PFSK-1 (cell line): ENCODE data around the gene LRMDA.

Experiments used
- POLR2AphosphoS5 ChIP-seq: IDR thresholded peaks from 2 replicates; pipeline ENCODE4 v1.6.1; 2012; ENCODE audit warnings: low read depth, mild to moderate bottlenecking, control low read depth, low read length, moderate library complexity
- TF ChIP-seq, protein P1 (sequence below), 2 experiments: IDR thresholded peaks; 2 replicates each; pipeline versions ENCODE4 v1.6.1 to v1.8.0; 2011 to 2012; ENCODE audit warnings: low read depth in 2 of 2, low read length in 2 of 2, control low read depth in 1 of 2, inconsistent platforms in 1 of 2, mild to moderate bottlenecking in 1 of 2, moderate library complexity in 1 of 2; ENCODE audit not compliant: insufficient read depth in 1 of 2

DNA sequence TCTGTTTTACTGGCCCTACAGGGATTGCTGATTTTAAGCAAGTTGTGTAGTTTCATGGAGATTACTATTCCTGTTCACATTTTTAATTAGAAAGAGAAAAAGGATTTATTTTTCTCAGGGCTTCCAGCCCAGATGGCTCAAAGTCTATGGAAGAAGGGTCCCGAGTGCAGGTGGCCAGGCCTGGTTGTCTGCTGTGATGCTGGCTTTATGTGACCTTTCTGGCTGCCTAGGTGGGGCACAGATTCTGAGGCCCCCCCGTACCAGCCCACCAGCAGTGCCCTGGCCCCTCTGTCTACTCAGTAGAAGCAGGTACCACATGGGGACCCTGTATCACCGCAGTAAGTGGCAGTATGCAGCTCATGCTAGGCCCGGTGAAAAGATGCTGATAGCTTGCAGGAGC is 426.5 kb downstream of the LRMDA start:
- no peak for TF ChIP-seq POLR2AphosphoS5
- TF ChIP-seq, protein P1, sequence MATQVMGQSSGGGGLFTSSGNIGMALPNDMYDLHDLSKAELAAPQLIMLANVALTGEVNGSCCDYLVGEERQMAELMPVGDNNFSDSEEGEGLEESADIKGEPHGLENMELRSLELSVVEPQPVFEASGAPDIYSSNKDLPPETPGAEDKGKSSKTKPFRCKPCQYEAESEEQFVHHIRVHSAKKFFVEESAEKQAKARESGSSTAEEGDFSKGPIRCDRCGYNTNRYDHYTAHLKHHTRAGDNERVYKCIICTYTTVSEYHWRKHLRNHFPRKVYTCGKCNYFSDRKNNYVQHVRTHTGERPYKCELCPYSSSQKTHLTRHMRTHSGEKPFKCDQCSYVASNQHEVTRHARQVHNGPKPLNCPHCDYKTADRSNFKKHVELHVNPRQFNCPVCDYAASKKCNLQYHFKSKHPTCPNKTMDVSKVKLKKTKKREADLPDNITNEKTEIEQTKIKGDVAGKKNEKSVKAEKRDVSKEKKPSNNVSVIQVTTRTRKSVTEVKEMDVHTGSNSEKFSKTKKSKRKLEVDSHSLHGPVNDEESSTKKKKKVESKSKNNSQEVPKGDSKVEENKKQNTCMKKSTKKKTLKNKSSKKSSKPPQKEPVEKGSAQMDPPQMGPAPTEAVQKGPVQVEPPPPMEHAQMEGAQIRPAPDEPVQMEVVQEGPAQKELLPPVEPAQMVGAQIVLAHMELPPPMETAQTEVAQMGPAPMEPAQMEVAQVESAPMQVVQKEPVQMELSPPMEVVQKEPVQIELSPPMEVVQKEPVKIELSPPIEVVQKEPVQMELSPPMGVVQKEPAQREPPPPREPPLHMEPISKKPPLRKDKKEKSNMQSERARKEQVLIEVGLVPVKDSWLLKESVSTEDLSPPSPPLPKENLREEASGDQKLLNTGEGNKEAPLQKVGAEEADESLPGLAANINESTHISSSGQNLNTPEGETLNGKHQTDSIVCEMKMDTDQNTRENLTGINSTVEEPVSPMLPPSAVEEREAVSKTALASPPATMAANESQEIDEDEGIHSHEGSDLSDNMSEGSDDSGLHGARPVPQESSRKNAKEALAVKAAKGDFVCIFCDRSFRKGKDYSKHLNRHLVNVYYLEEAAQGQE (IDR thresholded peaks at IDR 0.05; ENCODE audit: insufficient read depth in 1 of 2, low read depth in 2 of 2, low read length in 2 of 2): no peak
